Measurements from ENCODE around the gene HPN. TPM values are rescaled to one million over a fixed set of nuclear protein-coding genes. Genes with fewer than 3 reads are reported as not detected.

Gene HPN
- total RNA-seq, 1 donor from 2014 or later, result 28.1 TPM

- Histone ChIP-seq H3K9me3 (no peaks in the 10 kb centered on the region), H3K4me3 (no peak overlapping the region), H3K4me1 (peaks cover 10% of the 10 kb centered on the region), H3K27ac (no peak overlapping the region), H3K36me3 (no peaks in the 10 kb centered on the region), H3K27me3 (ENCODE audit: low read depth) (peaks cover 17% of the 10 kb centered on the region)
- TF ChIP-seq, protein P1, sequence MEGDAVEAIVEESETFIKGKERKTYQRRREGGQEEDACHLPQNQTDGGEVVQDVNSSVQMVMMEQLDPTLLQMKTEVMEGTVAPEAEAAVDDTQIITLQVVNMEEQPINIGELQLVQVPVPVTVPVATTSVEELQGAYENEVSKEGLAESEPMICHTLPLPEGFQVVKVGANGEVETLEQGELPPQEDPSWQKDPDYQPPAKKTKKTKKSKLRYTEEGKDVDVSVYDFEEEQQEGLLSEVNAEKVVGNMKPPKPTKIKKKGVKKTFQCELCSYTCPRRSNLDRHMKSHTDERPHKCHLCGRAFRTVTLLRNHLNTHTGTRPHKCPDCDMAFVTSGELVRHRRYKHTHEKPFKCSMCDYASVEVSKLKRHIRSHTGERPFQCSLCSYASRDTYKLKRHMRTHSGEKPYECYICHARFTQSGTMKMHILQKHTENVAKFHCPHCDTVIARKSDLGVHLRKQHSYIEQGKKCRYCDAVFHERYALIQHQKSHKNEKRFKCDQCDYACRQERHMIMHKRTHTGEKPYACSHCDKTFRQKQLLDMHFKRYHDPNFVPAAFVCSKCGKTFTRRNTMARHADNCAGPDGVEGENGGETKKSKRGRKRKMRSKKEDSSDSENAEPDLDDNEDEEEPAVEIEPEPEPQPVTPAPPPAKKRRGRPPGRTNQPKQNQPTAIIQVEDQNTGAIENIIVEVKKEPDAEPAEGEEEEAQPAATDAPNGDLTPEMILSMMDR (IDR thresholded peaks at IDR 0.05), result no peak
- no peak for ATAC-seq
- no peak for DNase-seq
- intact Hi-C loops (cut with DNase I), result no loop called here
Measured at GRCh38 chr19:35094656-35095055, 53.1 kb downstream of the HPN start.

GRCh38 chr19:35095667-35096368, 54.3 kb downstream of the HPN start:
- TF ChIP-seq, protein P1 (IDR thresholded peaks at IDR 0.05), result no peak
- no peaks in the 10 kb centered on the region for H3K9me3 ChIP-seq
- ATAC-seq, result no peak
- no peak overlapping the region for H3K27ac ChIP-seq
- H3K36me3 ChIP-seq, result no peaks in the 10 kb centered on the region
- peaks cover 5% of the 10 kb centered on the region for H3K27me3 ChIP-seq (ENCODE audit: low read depth)
- H3K4me1 ChIP-seq, result peaks cover 3% of the 10 kb centered on the region
- no peak overlapping the region for H3K4me3 ChIP-seq
- intact Hi-C loops (cut with DNase I), result no loop called here
- no peak for DNase-seq

- no peaks in the 10 kb centered on the region for H3K4me1 ChIP-seq
- no peaks in the 10 kb centered on the region for H3K9me3 ChIP-seq
- no peaks in the 10 kb centered on the region for H3K36me3 ChIP-seq
- TF ChIP-seq, protein P1 (IDR thresholded peaks at IDR 0.05), result no peak
- H3K27ac ChIP-seq, result no peak overlapping the region
- intact Hi-C loops (cut with DNase I), result no loop called here
- H3K4me3 ChIP-seq, result no peak overlapping the region
- DNase-seq, result no peak
- peak; percentile 41 to 47 for ATAC-seq
- no peaks in the 10 kb centered on the region for H3K27me3 ChIP-seq (ENCODE audit: low read depth)
Measured at GRCh38 chr19:35098413-35099049, 57.0 kb downstream of the HPN start.

DNA sequence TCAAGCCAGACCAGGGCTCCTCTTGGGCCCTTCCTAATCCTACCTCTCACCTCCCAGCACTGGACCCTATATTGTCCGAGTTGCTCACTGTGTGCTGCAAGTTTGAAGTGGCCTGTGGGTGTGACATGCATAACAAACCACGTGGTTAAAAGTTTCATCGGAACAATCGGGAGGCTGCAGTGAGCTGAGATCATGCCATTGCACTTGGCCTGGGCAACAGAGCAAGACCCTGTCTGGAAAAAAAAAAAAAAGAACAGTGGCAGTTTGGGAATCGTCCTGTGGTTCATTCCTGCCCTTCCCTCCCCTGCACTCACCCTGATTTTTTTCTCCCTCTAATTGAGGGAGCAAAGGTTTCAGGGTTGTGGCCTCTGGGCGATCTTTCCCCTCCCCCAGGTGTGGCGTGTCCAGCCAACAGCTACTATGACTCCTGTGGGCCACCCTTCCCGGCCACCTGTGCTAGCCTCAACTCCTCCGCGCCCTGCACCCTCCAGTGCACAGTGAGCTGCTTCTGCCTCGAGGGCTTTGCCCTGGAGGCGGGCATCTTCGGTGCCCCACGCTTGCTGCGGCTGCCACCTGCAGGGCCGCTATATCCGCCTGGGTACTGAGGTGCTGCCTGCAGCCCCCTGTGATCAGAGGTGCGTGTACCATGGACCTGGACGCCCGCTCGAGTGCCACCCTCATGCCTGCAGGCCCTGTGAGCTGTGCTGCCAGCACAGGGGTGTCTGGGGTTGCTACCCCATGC, 57.8 kb downstream of the HPN start:
- no peaks in the 10 kb centered on the region for H3K36me3 ChIP-seq
- H3K27ac ChIP-seq, result no peak overlapping the region
- ATAC-seq (peak in 1 of 2 donors; percentile 13), DNase-seq (no peak)
- no peaks in the 10 kb centered on the region for H3K4me1 ChIP-seq
- no peak overlapping the region for H3K4me3 ChIP-seq
- intact Hi-C loops (cut with DNase I), result no loop called here
- no peaks in the 10 kb centered on the region for H3K9me3 ChIP-seq
- H3K27me3 ChIP-seq (ENCODE audit: low read depth), result no peaks in the 10 kb centered on the region
- TF ChIP-seq, protein P1 (IDR thresholded peaks at IDR 0.05), result no peak

GRCh38 chr19:35099897-35100275, 58.4 kb downstream of the HPN start:
- no peak for ATAC-seq
- TF ChIP-seq, protein P1 (IDR thresholded peaks at IDR 0.05), result no peak

More at GRCh38 chr19:35099897-35100275, 58.4 kb downstream of the HPN start:
- H3K27me3 ChIP-seq (ENCODE audit: low read depth), result no peaks in the 10 kb centered on the region
- H3K9me3 ChIP-seq, result no peaks in the 10 kb centered on the region
- H3K4me3 ChIP-seq, result no peak overlapping the region
- intact Hi-C loops (cut with DNase I), result no loop called here
- H3K27ac ChIP-seq, result no peak overlapping the region
- no peaks in the 10 kb centered on the region for H3K36me3 ChIP-seq
- no peak for DNase-seq
- H3K4me1 ChIP-seq, result no peaks in the 10 kb centered on the region
